NCI-H187 treated with DMSO at 0.1 percent for 48 hours (cell line): ENCODE measurements around the gene LYRM9.
"Not testable (repeated sequence)": the region's sequence is repeated elsewhere in the genome, so short reads cannot be mapped to it uniquely, and the experiment has no call there.

ENCODE experiments used
- DNase-seq: peaks from one replicate; lab custom pipeline; 2025; lab: John Stamatoyannopoulos, UW

The LYRM9 gene

GRCh38 chr17:27839571-27840405, 53.4 kb downstream of the LYRM9 start:
- not testable (repeated sequence) for DNase-seq

GRCh38 chr17:27838607-27839006, 54.6 kb downstream of the LYRM9 start:
- not testable (repeated sequence) for DNase-seq

- DNase-seq = not testable (repeated sequence)
Observed at GRCh38 chr17:27837769-27838168, 55.4 kb downstream of the LYRM9 start.

- no peak for DNase-seq
Observed at GRCh38 chr17:27836651-27837050, 56.5 kb downstream of the LYRM9 start.

GRCh38 chr17:27834571-27834970, 58.6 kb downstream of the LYRM9 start:
- DNase-seq = no peak

GRCh38 chr17:27832831-27833230, 60.3 kb downstream of the LYRM9 start:
- DNase-seq = no peak

GRCh38 chr17:27829888-27830287, 63.3 kb downstream of the LYRM9 start:
- not testable (repeated sequence) for DNase-seq

GRCh38 chr17:27829143-27829711, 63.9 kb downstream of the LYRM9 start:
- not testable (repeated sequence) for DNase-seq
